ENCODE results near the gene MACROD1.

MACROD1 gene

GRCh38 chr11:64165842-64166635 lies at the start of gene MACROD1:
Gene MACROD1 (minus strand): TSS chr11:64166113. CDS start chr11:64165994, 119 bp downstream.
- peak; percentile 71 for DNase-seq

GRCh38 chr11:64211181-64211872 lies 45.4 kb upstream of the MACROD1 start:
- no peak for DNase-seq

GRCh38 chr11:64210301-64211020 lies 44.5 kb upstream of the MACROD1 start:
- DNase-seq, result no peak

- no peak for DNase-seq
Observed at GRCh38 chr11:64209563-64209843, 43.6 kb upstream of the MACROD1 start.

- no peak for DNase-seq
Observed at GRCh38 chr11:64208796-64209562, 43.1 kb upstream of the MACROD1 start.

GRCh38 chr11:64208086-64208795 lies 42.3 kb upstream of the MACROD1 start:
- DNase-seq, result no peak

GRCh38 chr11:64207256-64208085 lies 41.6 kb upstream of the MACROD1 start:
- DNase-seq, result no peak

- DNase-seq, result no peak
Observed at GRCh38 chr11:64206457-64207255, 40.7 kb upstream of the MACROD1 start, which contains the start of gene FERMT3. Gene FERMT3 (plus strand): TSS chr11:64206721. CDS start chr11:64207365, 644 bp downstream.

GRCh38 chr11:64204464-64204989 lies 38.6 kb upstream of the MACROD1 start:
- peak; percentile 81 for DNase-seq

GRCh38 chr11:64204080-64204440 lies 38.1 kb upstream of the MACROD1 start:
- DNase-seq, result no peak

- no peak for DNase-seq
Observed at GRCh38 chr11:64203421-64204079, 37.6 kb upstream of the MACROD1 start.

GRCh38 chr11:64202992-64203391 lies 37.1 kb upstream of the MACROD1 start:
- DNase-seq, result no peak

- DNase-seq, result no peak
Observed at GRCh38 chr11:64201543-64201942, 35.6 kb upstream of the MACROD1 start.

GRCh38 chr11:64198511-64198910 lies 32.6 kb upstream of the MACROD1 start:
- DNase-seq, result no peak

- DNase-seq, result no peak
Observed at GRCh38 chr11:64196626-64197025, 30.7 kb upstream of the MACROD1 start.

GRCh38 chr11:64192434-64192833 lies 26.5 kb upstream of the MACROD1 start:
- no peak for DNase-seq

- no peak for DNase-seq
Observed at GRCh38 chr11:64186492-64187165, 20.7 kb upstream of the MACROD1 start.

- peak; percentile 100 for DNase-seq
Observed at GRCh38 chr11:64185693-64186491, 20.0 kb upstream of the MACROD1 start, which contains the start of gene STIP1. Gene STIP1 (plus strand): TSS chr11:64186171. CDS start chr11:64186262, 91 bp downstream.
